Measurements from ENCODE around the gene TRAF3. TPM values are rescaled to one million over a fixed set of nuclear protein-coding genes. Genes with fewer than 3 reads are reported as not detected.

The TRAF3 gene
- total RNA-seq, 2 experiments from 2014 or later: 52.9 to 54.4 TPM

DNA sequence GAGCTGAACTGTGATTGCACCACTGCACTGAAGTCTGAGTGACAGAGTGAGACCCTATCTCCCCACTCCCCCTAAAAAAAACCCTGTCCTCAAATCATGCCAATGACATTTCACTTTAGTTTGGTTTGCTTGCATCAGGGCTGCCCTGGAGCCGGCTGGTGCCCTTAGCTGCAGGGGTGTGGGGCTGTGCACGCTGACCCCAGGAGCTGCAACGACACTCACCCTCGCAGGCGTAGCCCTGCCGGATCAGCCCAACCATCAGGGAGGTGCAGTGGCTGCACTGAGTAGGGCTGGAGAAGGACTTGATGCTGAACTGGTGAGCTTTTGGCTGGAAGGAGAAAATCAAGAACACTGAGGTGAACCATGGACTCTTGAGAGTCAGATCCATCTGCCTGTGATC, 175.0 kb downstream of the TRAF3 start:
- ChIA-PET CTCF (no interaction called here), POLR2A (no interaction called here)

GRCh38 chr14:102953100-102953499, 175.9 kb downstream of the TRAF3 start:
- POLR2A ChIA-PET: no interaction called here
- CTCF ChIA-PET: no interaction called here

DNA sequence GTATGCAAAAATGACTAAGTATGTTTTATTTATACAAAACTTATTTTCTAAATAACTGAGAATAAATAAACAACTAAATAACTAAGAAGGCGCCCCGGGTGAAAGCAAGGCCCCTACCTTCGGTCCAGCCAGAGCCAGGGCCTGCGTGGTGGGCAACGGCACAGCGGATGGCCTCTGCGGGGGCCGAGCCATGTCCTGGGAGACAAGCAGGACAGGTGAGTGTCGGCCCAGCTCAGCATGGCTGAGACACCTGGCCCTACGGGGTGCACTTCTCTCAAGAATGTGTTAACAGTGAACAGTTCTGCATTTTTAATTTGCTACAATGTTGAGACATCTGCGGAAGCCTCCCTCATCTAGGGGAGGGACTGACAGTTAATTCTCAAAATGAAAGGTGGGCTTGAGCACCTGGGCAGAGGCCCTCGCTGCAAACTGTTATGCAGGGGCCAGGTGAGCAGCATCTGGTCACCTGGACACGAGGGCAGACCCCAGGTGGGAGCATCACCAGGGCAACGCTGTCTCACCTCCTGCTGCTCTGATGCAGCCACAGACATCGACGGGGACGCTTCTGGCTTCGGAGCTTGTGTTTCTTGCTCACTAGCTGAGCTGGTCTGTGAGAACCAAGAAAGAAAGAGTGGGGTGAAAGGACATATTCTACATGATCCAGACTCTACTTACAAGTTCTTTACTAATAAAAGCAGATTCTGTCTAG, 177.0 kb downstream of the TRAF3 start:
- CTCF ChIA-PET: no interaction called here
- POLR2A ChIA-PET: no interaction called here

- POLR2A ChIA-PET: no interaction called here
- CTCF ChIA-PET: no interaction called here
Observed at GRCh38 chr14:102955636-102956408, 178.6 kb downstream of the TRAF3 start.

DNA sequence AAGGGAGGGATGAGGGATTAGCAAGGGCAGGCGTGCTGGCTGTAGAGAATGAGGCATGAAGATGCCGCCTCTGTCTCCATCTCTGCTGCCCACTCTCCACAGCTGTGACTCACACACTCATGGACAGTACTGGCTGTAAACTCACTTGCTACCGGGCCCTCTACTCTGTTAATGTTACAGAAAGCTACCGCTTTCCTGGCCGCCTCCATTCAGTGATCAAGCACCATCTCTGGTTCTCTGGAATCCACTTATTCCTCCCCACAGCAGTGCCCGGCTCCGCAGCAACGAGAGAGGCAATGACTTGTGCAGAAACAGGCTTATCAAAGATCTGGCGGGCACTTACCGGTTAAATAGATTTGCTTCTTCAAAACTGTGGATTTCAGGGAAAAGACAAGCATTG, 180.0 kb downstream of the TRAF3 start:
- CTCF ChIA-PET: interaction anchor here (0.7 kb wide), 1 partner anchor 266 kb away, joined by 4 read pairs; no protein-coding TSS in a partner anchor
- POLR2A ChIA-PET: no interaction called here

DNA sequence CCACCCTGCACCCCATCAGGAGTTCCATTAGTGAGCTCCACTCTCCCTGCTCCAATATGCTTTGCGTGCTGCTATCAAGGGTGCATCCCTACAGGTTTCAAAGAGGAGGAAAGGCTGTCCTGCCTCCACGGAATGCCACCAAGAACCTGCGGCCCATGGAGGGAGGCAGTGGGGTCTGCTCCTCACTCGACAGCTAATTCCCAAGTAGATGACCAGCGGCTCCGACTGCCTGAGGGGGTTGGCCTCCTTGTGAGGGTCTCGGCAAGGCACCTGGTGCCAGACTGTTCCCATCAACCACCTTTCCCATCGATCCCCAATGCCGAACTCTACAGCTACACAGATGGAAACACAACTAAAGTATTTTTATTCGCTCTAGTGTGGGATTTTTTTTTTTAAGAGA, 181.2 kb downstream of the TRAF3 start:
- POLR2A ChIA-PET: no interaction called here
- CTCF ChIA-PET: interaction anchor here (0.7 kb wide), 1 partner anchor 80 kb away, joined by 4 read pairs; no protein-coding TSS in a partner anchor

Other genes with a start within 250 kb of the TRAF3 start
- gene RCOR1, start 184.8 kb upstream of the TRAF3 start, total RNA-seq: 10 to 100 TPM; 15.3 to 15.8 TPM
- gene AMN, start 145.2 kb downstream of the TRAF3 start, total RNA-seq: under 1 TPM; 0.71 to 0.72 TPM